ENCODE measurements around the gene RAMP1.

Gene RAMP1

DNA sequence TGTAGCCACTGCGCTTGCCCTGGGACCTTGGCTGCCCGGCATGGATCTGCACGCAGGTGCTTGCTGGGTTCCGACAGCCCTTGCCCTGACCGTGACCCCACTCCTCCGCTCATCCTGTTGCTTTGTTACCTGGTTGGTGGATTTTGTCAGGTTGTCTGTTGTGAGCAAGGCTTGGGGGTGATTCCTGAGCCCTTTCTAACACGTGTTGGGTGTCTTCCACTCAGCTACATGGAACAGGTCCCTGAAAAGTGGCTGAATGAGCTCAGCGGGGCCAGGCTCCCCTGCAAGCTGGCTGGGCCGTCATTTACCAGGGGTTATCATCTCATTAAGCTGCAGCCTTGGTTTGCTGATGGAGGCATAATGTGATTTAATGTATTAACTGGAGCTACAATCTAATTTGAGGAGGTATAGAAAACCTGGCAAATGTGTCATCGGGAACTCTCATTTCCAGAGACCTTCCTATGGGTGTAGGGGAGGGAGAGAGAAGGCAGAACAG, 24.6 kb downstream of the RAMP1 start:
- Histone ChIP-seq H3K4me1 (ENCODE audit: control insufficient read depth in 2 of 2, insufficient read depth in 2 of 2, low read length in 2 of 2) (no peaks in the 10 kb centered on the region), H3K27ac (ENCODE audit: low read depth in 2 of 2, low read length in 2 of 2) (peak overlapping the region in 1 of 2 donors; percentile 9), H3K9ac (ENCODE audit: low read depth in 1 of 2, low read length in 2 of 2) (no peak overlapping the region), H3K36me3 (ENCODE audit: control insufficient read depth in 2 of 2, insufficient read depth in 2 of 2, low read length in 2 of 2) (no peaks in the 10 kb centered on the region), H3K4me3 (ENCODE audit: low read length in 2 of 2) (no peak overlapping the region), H3K27me3 (ENCODE audit: control insufficient read depth in 2 of 2, insufficient read depth in 2 of 2, low read length in 2 of 2) (no peaks in the 10 kb centered on the region), H3K9me3 (ENCODE audit: control insufficient read depth in 2 of 2, low read length in 2 of 2) (no peaks in the 10 kb centered on the region)

DNA sequence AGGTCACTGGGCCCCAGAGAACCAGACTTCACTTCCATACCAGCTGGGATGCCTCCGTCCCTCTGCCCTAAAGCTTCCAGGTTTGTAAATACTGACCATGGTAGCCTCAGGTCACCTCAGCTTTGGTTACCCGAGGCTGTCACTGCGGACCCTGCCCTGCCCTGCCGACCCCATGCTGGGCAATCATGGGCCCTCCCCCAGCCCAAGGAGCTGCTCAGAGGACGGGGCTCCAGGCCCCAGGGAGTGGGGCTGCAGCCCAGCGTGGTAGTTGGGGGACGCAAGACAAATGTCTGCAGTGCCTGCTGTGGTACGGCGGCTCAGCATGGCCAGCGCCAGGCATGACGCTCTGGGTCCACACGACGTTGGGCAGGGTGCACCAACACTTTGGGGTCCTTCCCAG, 25.3 kb downstream of the RAMP1 start:
- H3K4me1 ChIP-seq (ENCODE audit: control insufficient read depth in 2 of 2, insufficient read depth in 2 of 2, low read length in 2 of 2): no peaks in the 10 kb centered on the region
- no peaks in the 10 kb centered on the region for H3K27me3 ChIP-seq (ENCODE audit: control insufficient read depth in 2 of 2, insufficient read depth in 2 of 2, low read length in 2 of 2)
- H3K27ac ChIP-seq (ENCODE audit: low read depth in 2 of 2, low read length in 2 of 2): peak overlapping the region in 1 of 2 donors; percentile 9
- H3K9me3 ChIP-seq (ENCODE audit: control insufficient read depth in 2 of 2, low read length in 2 of 2): no peaks in the 10 kb centered on the region
- H3K4me3 ChIP-seq (ENCODE audit: low read length in 2 of 2): no peak overlapping the region
- H3K36me3 ChIP-seq (ENCODE audit: control insufficient read depth in 2 of 2, insufficient read depth in 2 of 2, low read length in 2 of 2): no peaks in the 10 kb centered on the region
- H3K9ac ChIP-seq (ENCODE audit: low read depth in 1 of 2, low read length in 2 of 2): no peak overlapping the region

DNA sequence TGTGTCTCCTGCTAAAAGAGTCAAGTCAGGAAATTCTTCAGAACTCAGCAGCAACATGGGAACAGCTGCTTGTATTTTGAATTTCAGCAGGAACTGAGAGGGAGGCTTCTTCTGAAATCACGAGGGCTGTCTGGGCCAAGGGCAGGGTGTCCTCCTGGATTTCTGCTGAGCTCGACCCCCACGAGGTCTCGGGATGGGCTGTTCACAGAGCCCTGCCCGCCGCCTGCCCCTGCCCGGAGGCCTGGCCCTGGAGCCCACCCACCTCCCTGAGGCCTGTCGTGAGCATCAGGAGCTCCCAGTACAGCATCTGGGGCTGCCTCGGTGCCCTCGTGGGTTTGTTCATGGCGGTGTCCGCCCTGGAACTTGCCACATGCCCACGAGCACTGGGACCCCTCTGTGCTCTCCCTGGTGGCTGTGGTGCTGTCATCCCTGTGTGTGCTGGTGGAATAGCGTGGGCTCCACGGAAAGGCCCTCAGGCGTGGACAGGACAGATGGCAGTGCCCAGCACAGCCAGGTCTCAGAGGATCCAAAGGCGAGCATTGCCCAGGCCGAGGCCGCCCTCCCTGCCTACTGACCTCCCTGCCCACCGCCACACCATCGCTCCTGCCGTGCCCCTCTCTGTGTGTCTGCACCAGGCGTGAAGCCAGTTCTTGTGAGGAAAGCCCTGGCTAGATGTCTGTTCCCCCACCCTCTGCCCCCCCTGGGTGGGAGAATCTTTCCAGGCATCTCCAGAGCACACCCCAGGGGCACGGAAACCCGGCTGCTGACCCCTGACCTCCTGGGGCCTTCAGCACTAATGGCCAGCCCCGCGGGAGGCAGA, 25.9 kb downstream of the RAMP1 start:
- no peaks in the 10 kb centered on the region for H3K4me1 ChIP-seq (ENCODE audit: control insufficient read depth in 2 of 2, insufficient read depth in 2 of 2, low read length in 2 of 2)
- H3K9me3 ChIP-seq (ENCODE audit: control insufficient read depth in 2 of 2, low read length in 2 of 2): no peaks in the 10 kb centered on the region
- no peaks in the 10 kb centered on the region for H3K27me3 ChIP-seq (ENCODE audit: control insufficient read depth in 2 of 2, insufficient read depth in 2 of 2, low read length in 2 of 2)
- no peak overlapping the region for H3K9ac ChIP-seq (ENCODE audit: low read depth in 1 of 2, low read length in 2 of 2)
- H3K27ac ChIP-seq (ENCODE audit: low read depth in 2 of 2, low read length in 2 of 2): peak overlapping the region in 1 of 2 donors; percentile 52
- no peak overlapping the region for H3K4me3 ChIP-seq (ENCODE audit: low read length in 2 of 2)
- H3K36me3 ChIP-seq (ENCODE audit: control insufficient read depth in 2 of 2, insufficient read depth in 2 of 2, low read length in 2 of 2): no peaks in the 10 kb centered on the region

DNA sequence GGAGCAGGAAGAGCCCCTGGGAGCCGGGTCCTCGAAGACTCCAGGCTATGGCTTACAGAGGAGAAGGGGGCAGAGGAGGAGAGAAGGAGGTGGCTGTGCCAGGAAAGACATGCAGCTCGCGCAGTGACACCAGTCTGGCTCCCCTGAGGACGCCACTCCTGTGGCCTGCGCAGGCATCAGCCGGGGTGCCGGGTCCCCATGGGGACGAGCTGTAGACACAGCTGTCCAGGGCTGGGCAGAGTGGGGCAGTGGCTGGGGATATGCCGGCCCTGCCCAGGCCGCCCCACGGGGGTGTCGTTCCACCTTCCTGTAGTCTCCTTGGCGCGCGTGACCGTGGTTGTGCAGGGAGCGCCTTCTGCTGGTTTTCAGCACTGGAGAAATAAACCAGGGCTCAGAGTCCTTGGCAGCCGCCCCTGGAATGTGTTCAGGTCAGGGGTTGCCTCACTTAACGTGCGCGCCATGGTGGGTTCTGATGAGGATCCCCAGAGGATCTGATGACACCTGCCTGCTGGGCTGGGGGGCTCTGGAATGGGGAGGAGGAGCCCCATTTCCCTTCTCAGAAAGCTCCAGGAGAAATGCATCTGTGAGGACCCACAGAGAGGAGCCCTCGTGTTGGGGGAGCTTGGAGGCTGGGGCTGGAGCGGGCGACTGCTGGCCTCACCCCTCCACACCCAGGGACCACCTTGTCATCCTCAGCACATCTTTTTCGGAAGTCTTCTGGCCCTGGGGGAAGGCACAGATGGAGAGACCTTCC, 26.7 kb downstream of the RAMP1 start:
- Histone ChIP-seq H3K4me1 (ENCODE audit: control insufficient read depth in 2 of 2, insufficient read depth in 2 of 2, low read length in 2 of 2) (no peaks in the 10 kb centered on the region), H3K9me3 (ENCODE audit: control insufficient read depth in 2 of 2, low read length in 2 of 2) (no peaks in the 10 kb centered on the region), H3K27me3 (ENCODE audit: control insufficient read depth in 2 of 2, insufficient read depth in 2 of 2, low read length in 2 of 2) (no peaks in the 10 kb centered on the region), H3K4me3 (ENCODE audit: low read length in 2 of 2) (no peak overlapping the region), H3K36me3 (ENCODE audit: control insufficient read depth in 2 of 2, insufficient read depth in 2 of 2, low read length in 2 of 2) (no peaks in the 10 kb centered on the region), H3K27ac (ENCODE audit: low read depth in 2 of 2, low read length in 2 of 2) (peak overlapping the region; percentile 42 to 56), H3K9ac (ENCODE audit: low read depth in 1 of 2, low read length in 2 of 2) (no peak overlapping the region)

DNA sequence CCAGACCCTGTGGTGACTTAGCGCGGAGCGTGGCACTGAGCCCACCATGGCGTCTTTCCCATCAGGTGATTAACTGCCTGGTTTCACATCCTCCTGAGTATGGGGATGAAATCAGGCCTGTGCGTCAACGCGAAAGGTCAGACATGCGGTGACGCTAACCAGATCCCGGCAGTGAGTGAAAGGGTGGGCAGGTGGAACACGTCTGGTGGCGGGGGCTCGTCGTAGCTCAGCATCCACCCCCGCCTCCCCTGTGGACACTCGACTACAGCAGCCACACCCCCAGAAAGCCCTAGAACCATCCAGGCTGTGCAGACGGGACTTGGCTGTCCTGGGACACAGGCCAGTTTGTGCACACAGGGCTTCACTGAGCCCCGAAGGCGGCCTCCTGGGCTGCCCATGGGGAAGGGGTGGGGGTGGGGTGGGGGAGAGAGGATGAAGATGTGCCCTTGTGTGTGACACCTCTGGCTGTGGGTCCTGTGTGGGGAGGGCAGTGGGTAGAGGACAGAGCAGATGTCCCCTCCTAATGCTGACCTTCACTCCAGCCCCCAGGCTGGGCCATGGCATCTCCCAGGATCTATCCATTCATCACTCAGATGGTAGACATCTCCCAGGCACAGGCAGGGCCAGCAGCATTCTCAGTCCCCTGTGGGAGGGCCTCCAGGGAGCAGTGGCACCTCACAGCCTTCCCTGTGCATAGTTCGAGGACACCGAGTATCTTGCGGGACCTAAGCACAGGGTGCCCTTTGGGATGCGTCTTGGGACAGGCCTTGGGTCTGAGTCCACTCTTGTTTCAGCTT, 27.5 kb downstream of the RAMP1 start:
- Histone ChIP-seq H3K9me3 (ENCODE audit: control insufficient read depth in 2 of 2, low read length in 2 of 2) (no peaks in the 10 kb centered on the region), H3K27ac (ENCODE audit: low read depth in 2 of 2, low read length in 2 of 2) (peak overlapping the region; percentile 22 to 58), H3K36me3 (ENCODE audit: control insufficient read depth in 2 of 2, insufficient read depth in 2 of 2, low read length in 2 of 2) (no peaks in the 10 kb centered on the region), H3K9ac (ENCODE audit: low read depth in 1 of 2, low read length in 2 of 2) (no peak overlapping the region), H3K27me3 (ENCODE audit: control insufficient read depth in 2 of 2, insufficient read depth in 2 of 2, low read length in 2 of 2) (no peaks in the 10 kb centered on the region), H3K4me1 (ENCODE audit: control insufficient read depth in 2 of 2, insufficient read depth in 2 of 2, low read length in 2 of 2) (no peaks in the 10 kb centered on the region), H3K4me3 (ENCODE audit: low read length in 2 of 2) (no peak overlapping the region)

DNA sequence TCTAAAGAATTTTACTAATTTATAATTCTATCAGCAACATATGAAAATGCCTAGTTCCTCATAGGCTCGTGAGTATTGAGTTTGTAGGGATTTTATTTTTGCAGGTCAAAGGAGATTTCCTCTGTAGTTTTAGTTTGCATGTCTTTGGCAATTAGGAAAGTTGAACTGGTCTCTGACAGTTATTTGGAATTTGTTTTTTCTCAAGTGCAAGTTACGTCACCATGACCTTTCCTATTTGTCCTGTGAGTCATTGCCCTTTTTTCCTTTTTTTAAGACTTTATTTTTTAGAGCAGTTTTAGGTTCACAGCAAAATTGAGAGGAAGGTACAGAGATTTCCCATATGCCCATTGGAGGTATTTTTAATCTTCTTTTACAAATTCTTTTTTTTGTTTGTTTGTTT, 29.0 kb downstream of the RAMP1 start:
- Histone ChIP-seq H3K27ac (ENCODE audit: low read depth in 2 of 2, low read length in 2 of 2) (no peak overlapping the region), H3K9ac (ENCODE audit: low read depth in 1 of 2, low read length in 2 of 2) (no peak overlapping the region), H3K27me3 (ENCODE audit: control insufficient read depth in 2 of 2, insufficient read depth in 2 of 2, low read length in 2 of 2) (no peaks in the 10 kb centered on the region), H3K4me1 (ENCODE audit: control insufficient read depth in 2 of 2, insufficient read depth in 2 of 2, low read length in 2 of 2) (no peaks in the 10 kb centered on the region), H3K36me3 (ENCODE audit: control insufficient read depth in 2 of 2, insufficient read depth in 2 of 2, low read length in 2 of 2) (no peaks in the 10 kb centered on the region), H3K9me3 (ENCODE audit: control insufficient read depth in 2 of 2, low read length in 2 of 2) (no peaks in the 10 kb centered on the region), H3K4me3 (ENCODE audit: low read length in 2 of 2) (no peak overlapping the region)

DNA sequence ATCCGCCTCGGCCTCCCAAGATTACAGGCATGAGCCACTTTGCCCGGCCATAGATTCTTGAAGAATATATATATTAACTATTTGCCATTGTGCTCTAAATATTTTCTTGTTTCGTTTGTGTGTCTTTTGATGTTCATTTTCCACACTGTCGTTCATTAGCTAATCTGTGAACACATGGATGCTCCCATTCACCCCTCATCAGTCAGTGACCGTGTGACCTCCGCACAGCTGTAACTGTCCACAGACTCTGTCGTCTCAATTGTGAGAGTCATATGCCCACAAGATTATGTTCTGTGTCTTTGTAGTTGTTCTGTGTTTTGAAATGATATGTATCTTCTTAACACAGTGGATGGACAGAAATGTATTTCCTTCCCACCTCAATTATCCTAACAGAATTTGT, 29.6 kb downstream of the RAMP1 start:
- Histone ChIP-seq H3K9ac (ENCODE audit: low read depth in 1 of 2, low read length in 2 of 2) (no peak overlapping the region), H3K9me3 (ENCODE audit: control insufficient read depth in 2 of 2, low read length in 2 of 2) (no peaks in the 10 kb centered on the region), H3K27ac (ENCODE audit: low read depth in 2 of 2, low read length in 2 of 2) (no peak overlapping the region), H3K4me3 (ENCODE audit: low read length in 2 of 2) (no peak overlapping the region), H3K27me3 (ENCODE audit: control insufficient read depth in 2 of 2, insufficient read depth in 2 of 2, low read length in 2 of 2) (no peaks in the 10 kb centered on the region), H3K4me1 (ENCODE audit: control insufficient read depth in 2 of 2, insufficient read depth in 2 of 2, low read length in 2 of 2) (no peaks in the 10 kb centered on the region), H3K36me3 (ENCODE audit: control insufficient read depth in 2 of 2, insufficient read depth in 2 of 2, low read length in 2 of 2) (no peaks in the 10 kb centered on the region)

- no peak overlapping the region for H3K27ac ChIP-seq (ENCODE audit: low read depth in 2 of 2, low read length in 2 of 2)
- no peaks in the 10 kb centered on the region for H3K27me3 ChIP-seq (ENCODE audit: control insufficient read depth in 2 of 2, insufficient read depth in 2 of 2, low read length in 2 of 2)
- no peaks in the 10 kb centered on the region for H3K4me1 ChIP-seq (ENCODE audit: control insufficient read depth in 2 of 2, insufficient read depth in 2 of 2, low read length in 2 of 2)
- no peak overlapping the region for H3K4me3 ChIP-seq (ENCODE audit: low read length in 2 of 2)
- H3K36me3 ChIP-seq (ENCODE audit: control insufficient read depth in 2 of 2, insufficient read depth in 2 of 2, low read length in 2 of 2): no peaks in the 10 kb centered on the region
- H3K9ac ChIP-seq (ENCODE audit: low read depth in 1 of 2, low read length in 2 of 2): no peak overlapping the region
- no peaks in the 10 kb centered on the region for H3K9me3 ChIP-seq (ENCODE audit: control insufficient read depth in 2 of 2, low read length in 2 of 2)
Measured at GRCh38 chr2:237889811-237890210, 30.4 kb downstream of the RAMP1 start.

DNA sequence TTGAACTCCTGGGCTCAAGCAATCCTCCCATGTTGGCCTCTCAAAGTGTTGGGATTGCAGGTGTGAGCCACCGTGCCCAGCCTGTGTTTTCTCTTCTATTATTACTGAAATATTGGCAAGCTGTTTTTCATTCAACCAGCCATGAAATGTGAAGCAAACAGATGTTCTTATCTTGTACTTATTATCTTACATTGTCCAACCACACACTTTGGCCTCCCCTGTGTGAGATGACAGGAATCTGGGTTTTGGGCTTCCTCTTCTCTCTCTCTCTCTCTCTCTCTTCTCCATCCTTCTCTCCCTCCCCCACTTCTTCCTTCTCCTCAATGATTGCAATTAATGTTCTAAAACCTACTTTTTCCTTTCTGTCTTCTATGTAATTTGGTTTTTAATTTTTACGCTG, 33.1 kb downstream of the RAMP1 start:
- H3K4me1 ChIP-seq (ENCODE audit: control insufficient read depth in 2 of 2, insufficient read depth in 2 of 2, low read length in 2 of 2): no peaks in the 10 kb centered on the region
- no peak overlapping the region for H3K4me3 ChIP-seq (ENCODE audit: low read length in 2 of 2)
- no peak overlapping the region for H3K9ac ChIP-seq (ENCODE audit: low read depth in 1 of 2, low read length in 2 of 2)
- H3K9me3 ChIP-seq (ENCODE audit: control insufficient read depth in 2 of 2, low read length in 2 of 2): no peaks in the 10 kb centered on the region
- H3K27me3 ChIP-seq (ENCODE audit: control insufficient read depth in 2 of 2, insufficient read depth in 2 of 2, low read length in 2 of 2): no peaks in the 10 kb centered on the region
- H3K36me3 ChIP-seq (ENCODE audit: control insufficient read depth in 2 of 2, insufficient read depth in 2 of 2, low read length in 2 of 2): no peaks in the 10 kb centered on the region
- H3K27ac ChIP-seq (ENCODE audit: low read depth in 2 of 2, low read length in 2 of 2): no peak overlapping the region

Measured in mucosa of rectum (tissue), 2 donors.